Measurements from ENCODE around the gene KLK2.
A peak's percentile ranks its signal among the peaks of the same experiment; 100 is the strongest.

DNA sequence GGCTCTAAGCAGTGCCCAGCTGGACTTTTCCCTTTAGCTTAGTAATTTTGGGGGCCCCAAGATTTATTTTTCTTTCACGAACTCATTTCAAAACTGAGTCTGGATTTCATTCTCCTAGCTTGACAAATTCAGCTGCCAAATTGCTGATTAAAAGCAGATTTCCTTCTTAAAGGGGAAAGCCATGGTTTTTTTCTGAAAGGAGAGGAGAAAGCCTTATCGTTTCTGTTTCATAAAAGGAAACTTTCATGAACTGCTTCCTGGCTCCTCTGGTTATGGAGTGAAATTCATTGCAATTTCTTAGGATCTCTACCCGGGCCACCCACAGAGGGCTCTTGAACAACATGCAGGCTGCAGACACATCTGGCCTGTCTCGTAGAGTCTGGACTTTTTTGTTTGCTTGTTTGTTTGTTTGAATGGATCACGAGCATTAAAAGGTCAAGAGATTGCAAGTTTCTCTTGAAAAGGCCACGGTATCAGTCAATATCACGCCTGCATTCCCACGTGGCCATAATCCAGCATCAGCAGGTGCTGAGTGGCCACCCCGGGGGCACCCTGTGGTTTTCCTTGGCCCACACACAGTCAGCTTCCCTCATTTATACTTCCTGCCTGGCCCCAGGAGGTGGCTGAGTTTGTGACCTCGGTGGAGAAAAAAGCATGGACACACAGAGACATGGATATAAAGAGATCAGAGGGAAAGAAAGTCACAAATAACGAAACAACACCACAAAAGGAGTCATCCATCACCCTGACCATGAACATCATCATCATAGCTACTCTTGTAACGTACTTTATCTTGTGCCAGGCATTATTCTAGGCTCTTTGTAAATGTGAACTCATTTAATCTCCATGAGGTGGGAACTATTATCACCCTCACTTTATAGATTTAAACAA, 48.4 kb downstream of the KLK2 start:
- TF ChIP-seq, protein P1, sequence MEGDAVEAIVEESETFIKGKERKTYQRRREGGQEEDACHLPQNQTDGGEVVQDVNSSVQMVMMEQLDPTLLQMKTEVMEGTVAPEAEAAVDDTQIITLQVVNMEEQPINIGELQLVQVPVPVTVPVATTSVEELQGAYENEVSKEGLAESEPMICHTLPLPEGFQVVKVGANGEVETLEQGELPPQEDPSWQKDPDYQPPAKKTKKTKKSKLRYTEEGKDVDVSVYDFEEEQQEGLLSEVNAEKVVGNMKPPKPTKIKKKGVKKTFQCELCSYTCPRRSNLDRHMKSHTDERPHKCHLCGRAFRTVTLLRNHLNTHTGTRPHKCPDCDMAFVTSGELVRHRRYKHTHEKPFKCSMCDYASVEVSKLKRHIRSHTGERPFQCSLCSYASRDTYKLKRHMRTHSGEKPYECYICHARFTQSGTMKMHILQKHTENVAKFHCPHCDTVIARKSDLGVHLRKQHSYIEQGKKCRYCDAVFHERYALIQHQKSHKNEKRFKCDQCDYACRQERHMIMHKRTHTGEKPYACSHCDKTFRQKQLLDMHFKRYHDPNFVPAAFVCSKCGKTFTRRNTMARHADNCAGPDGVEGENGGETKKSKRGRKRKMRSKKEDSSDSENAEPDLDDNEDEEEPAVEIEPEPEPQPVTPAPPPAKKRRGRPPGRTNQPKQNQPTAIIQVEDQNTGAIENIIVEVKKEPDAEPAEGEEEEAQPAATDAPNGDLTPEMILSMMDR (IDR thresholded peaks at IDR 0.05 in 2 of 3, conservative IDR thresholded peaks at IDR 0.05 in 1 of 3; ENCODE audit: borderline replicate concordance in 1 of 3, insufficient read depth in 1 of 3, low read depth in 2 of 3, low read length in 2 of 3) = no peak
- TF ChIP-seq, protein P2, sequence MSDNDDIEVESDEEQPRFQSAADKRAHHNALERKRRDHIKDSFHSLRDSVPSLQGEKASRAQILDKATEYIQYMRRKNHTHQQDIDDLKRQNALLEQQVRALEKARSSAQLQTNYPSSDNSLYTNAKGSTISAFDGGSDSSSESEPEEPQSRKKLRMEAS (IDR thresholded peaks at IDR 0.05) = peak; percentile 21; the same call in 1 of the 2 replicates
- TF ChIP-seq EZH2 (IDR thresholded peaks at IDR 0.05) (no peak), FOSL1 (IDR thresholded peaks at IDR 0.05; ENCODE audit: low read depth) (no peak), POLR2A (IDR thresholded peaks at IDR 0.05; ENCODE audit: borderline replicate concordance, extremely low read depth, insufficient read depth, insufficient read length) (no peak), CEBPB (IDR thresholded peaks at IDR 0.05; ENCODE audit: low read depth) (no peak), REST (IDR thresholded peaks at IDR 0.05; ENCODE audit: low read depth) (no peak)
- TF ChIP-seq, protein P3, sequence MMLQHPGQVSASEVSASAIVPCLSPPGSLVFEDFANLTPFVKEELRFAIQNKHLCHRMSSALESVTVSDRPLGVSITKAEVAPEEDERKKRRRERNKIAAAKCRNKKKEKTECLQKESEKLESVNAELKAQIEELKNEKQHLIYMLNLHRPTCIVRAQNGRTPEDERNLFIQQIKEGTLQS (IDR thresholded peaks at IDR 0.05) = no peak

Data from HCT116 (cell line).